Left cardiac atrium (tissue), 4 donors: Measurements from ENCODE around the gene PTPRE. TPM values are rescaled to one million over a fixed set of nuclear protein-coding genes. Genes with fewer than 3 reads are reported as not detected.

Experiments
- ATAC-seq, 2 donors: fragments of 200-7000 bp; cut with Tn5 transposase; one replicate each; pipeline ENCODE4 v1.9.1; 2020; ENCODE audit warnings: mild to moderate bottlenecking in 2 of 2, moderate library complexity in 2 of 2
- DNase-seq: peaks from one replicate; pipeline ENCODE4 v3.0.0-alpha.2; 2020
- intact Hi-C, 2 donors: fragments of 100-400 bp; cut with DNase I; formaldehyde crosslinking; loops; one replicate each; pipeline versions ENCODE4 v1.14.1 to v1.15.1; 2022 to 2023
- total RNA-seq, 2 donors: library from RNA; stranded (reverse); fragmentation: NEBNext Ultra II Directional; extraction: Animal tissue kit (Norgen Biotek cat#: 25700); gene quantifications; one replicate each; pipeline ENCODE4 v1.2.1, GENCODE V29; 2021
- donor health status: DM: no; HTN: yes; CAD: no.
- donor health status: DM: no; HTN: yes; CAD: no; lungs with severe emphysema.
- donor health status: DM: yes; HTN: yes; CAD: no.
- donor health status: Dilated cardiomyopathy.

Gene PTPRE
- total RNA-seq, 2 donors from 2014 or later: 14.2 to 24.3 TPM

- ATAC-seq (no peak), DNase-seq (no peak)
- intact Hi-C loops: no loop called here
Observed at GRCh38 chr10:128044961-128045832, 138.3 kb downstream of the PTPRE start.

GRCh38 chr10:128045833-128046120 lies 138.9 kb downstream of the PTPRE start:
- ATAC-seq (no peak), DNase-seq (no peak)
- intact Hi-C loops: no loop called here

DNA sequence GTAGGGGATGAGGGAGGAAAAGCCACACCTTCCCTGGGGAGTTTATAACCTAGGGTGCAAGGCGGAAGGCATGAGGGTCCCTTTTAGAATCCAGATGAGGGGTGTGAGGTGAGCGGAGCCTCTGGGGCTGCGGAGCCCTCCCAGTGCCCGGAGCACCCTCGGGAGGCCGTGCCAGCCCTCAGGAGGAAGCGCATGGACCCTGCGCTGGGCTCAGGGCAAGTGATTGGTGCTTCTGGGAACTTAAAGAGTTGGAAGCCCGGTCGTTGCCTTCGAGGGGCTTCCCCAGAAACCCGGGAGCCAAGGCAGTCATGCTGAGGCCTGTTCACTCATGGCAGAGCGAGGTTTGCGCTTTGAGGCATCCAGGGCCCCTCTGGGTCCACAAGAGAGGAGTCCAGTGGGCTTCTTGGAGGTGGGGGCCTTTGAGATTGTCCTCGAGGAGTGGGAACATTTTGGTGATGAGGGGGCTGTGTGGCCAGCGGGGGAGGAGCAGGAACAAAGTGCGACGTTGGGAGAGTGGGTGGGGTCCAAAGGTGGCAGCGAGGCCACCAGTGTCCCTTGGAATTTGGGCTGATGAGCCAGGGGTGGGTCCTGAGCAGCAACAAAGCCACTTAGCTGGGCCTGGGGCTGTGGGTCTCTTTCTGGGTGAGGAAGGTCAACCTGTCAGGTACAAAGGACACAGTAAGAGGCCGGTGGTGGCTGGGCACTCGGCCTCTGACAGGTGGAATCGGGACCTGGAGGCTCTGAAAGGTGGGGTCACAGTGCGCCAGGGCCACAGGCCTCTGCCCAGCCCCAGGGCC lies 139.5 kb downstream of the PTPRE start:
- intact Hi-C loops: no loop called here
- DNase-seq: no peak
- no peak for ATAC-seq

GRCh38 chr10:128046953-128047290 lies 140.0 kb downstream of the PTPRE start:
- DNase-seq (no peak), ATAC-seq (no peak)
- intact Hi-C loops: no loop called here

GRCh38 chr10:128047351-128047750 lies 140.4 kb downstream of the PTPRE start:
- DNase-seq: peak; percentile 81
- peak; percentile 80 to 89 for ATAC-seq
- intact Hi-C loops: no loop called here

DNA sequence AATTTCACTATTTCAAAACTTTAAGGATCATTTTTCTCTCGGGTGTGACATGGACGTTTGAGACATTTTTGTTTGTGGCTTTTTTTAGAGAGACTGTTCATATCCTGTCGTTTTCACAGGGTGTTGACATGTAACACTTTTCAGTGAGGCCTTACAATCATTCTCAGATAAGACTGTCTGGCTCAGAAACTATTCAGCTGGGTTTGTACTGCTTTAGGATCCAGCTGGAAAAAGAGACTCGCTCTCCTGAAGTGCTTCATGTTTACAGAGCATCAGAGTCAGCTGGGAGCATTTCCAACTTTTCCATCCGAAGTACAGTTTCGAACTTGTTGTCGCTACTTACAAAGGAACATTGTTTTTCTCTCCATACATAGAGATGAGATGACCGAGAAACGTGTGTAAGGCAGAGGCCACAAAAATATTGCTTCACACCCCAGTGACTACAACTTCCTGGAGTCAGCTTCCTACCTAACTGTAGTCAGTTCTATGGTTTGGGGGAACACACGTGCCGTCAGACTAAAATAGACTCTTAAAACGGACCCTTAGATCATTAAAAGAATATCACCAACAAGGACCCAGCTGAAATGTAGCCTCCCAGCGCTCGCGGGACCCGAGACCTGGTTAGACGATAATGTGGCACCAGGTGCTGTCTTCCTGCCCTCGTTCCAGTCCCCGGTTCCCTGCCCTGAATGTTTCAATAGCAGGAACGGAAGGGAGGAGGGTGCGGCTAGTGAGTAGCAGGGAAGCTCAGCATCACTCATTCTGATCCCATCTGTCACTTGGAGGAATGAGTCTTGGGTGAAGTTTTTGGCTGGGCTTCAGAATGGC lies 141.3 kb downstream of the PTPRE start:
- intact Hi-C loops: no loop called here
- ATAC-seq: peak; percentile 79 to 80
- no peak for DNase-seq

DNA sequence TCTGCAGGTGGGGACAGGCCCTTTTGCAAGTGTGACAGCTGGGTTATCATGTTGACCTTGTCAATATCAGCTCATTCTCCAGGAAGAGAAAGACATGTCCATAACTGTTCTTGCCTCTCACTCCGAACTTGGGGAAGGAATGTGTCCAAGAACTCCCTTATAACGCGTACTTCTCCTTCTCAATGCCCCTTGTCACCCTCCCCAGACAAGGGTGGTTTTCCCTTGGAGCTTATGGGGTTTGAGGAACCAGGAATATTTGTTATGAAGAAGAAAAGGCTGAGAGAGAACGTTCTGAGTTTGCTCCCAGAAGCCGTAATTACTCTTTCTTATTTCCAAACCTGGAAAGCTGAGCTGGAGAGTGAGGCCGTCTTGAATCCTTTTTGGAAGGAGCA lies 141.9 kb downstream of the PTPRE start:
- no peak for ATAC-seq
- DNase-seq: no peak
- intact Hi-C loops: no loop called here

- ATAC-seq (no peak), DNase-seq (no peak)
- intact Hi-C loops: no loop called here
Observed at GRCh38 chr10:128049226-128050120, 142.6 kb downstream of the PTPRE start.

DNA sequence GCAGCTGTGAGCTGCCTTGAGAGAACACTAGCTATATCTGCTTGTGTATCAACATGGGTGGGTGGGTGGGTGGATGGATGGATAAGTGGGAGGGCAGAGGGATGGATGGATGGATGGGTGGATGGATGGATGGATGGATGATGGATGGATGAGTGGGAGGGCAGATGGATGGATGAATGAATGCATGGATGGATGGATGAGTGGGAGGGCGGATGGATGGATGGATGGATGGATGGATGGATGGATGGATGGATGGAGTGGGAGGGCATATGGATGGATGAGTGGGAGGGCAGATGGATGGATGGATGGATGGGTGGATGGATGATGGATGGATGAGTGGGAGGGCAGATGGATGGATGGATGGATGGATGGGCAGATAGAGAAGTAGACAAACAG lies 143.2 kb downstream of the PTPRE start:
- intact Hi-C loops: no loop called here

GRCh38 chr10:128050936-128051335 lies 144.0 kb downstream of the PTPRE start:
- intact Hi-C loops: no loop called here
- ATAC-seq (peak in 1 of 2 donors; percentile 6), DNase-seq (no peak)

More for the DNA sequence above, 143.2 kb downstream of the PTPRE start:
- no peak for DNase-seq
- ATAC-seq: no peak

GRCh38 chr10:128051548-128051947 lies 144.6 kb downstream of the PTPRE start:
- no peak for DNase-seq
- ATAC-seq: no peak
- intact Hi-C loops: no loop called here

GRCh38 chr10:128052696-128053095 lies 145.8 kb downstream of the PTPRE start:
- DNase-seq: no peak
- ATAC-seq: no peak
- intact Hi-C loops: no loop called here

- DNase-seq: no peak
- ATAC-seq: no peak
Observed at GRCh38 chr10:128053356-128053755, 146.5 kb downstream of the PTPRE start.

DNA sequence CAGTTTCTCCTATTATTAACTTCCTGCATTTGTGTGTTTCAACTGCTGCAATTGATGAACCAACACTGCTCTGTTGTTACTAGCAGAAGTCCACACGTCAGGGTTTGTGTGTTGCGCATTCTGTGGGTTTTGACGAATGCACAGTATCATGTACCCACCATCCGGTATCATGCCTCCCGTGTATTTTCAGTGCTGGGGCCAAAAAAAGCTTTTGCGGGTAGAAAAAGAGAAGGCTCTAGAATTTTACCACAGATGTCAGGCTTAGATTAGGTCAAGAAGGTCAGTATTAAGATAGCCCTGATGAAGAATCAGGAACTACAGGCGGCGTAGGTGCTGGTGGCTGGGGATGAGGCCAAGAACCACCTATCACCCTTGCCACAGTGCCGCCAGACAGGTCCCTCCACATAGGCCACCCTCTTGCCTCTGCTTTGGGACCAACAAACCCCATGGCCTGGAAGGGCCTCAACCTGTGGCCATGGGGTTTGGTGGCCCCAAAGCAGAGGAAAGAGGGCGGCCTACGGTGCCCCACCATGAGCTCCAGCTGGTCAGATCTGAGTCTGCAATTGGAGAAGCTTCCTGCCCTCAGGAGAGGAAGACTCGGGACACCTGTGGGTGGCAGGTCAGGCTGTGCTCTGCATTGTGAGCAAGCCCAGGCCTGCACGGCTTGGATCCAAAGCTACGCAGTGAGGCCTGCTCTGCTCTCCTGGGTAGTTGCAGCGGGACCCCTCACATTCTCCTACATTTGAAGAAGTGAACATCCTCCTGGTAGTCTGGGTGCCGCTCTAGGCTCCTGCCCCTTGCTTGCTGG lies 147.5 kb downstream of the PTPRE start:
- ATAC-seq (peak in 1 of 2 donors; percentile 17), DNase-seq (no peak)
- intact Hi-C loops: no loop called here

More at GRCh38 chr10:128053356-128053755, 146.5 kb downstream of the PTPRE start:
- intact Hi-C loops: no loop called here

GRCh38 chr10:128055061-128055868 lies 148.4 kb downstream of the PTPRE start:
- no peak for ATAC-seq
- no peak for DNase-seq

DNA sequence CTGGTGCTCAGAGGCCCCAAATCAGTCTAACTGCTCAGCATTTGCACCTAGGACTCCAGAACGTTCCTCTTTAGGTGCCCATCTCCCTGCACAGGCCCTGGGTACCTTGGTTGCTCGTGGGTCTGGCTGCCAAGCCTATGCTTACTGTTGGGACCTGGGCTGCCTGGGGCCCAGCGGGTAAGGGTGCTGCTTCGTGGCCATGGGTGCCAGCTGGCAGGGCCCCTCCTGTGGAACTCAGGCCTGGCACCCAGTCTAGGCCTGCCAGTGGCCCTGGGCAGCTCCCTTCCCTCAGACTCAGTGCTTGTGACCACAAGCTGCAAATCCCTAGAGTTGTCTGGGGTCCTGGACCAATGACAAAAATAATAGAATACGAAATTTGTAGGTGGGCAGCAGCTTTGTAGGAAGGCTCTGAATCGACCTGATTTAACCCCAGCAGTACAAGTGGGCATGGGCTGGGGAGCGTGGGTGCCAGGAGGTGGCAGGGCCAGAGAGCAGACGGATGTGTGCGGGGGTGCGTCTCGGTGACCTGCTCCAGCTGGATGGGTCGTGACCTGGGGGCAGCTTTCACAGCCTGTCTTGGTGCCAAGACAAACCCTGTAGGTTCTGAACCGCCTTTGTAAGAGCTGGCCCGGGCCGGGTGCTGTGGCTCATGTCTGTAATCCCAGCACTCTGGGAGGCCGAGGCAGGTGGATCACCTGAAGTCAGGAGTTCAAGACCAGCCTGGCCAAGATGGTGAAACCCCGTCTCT lies 149.6 kb downstream of the PTPRE start:
- DNase-seq: no peak
- no peak for ATAC-seq
- intact Hi-C loops: no loop called here

More at GRCh38 chr10:128055061-128055868, 148.4 kb downstream of the PTPRE start:
- intact Hi-C loops: no loop called here
